OCI-LY3 (cell line): Measurements from ENCODE around the gene ANP32A.

Experiments
- H2AFZ ChIP-seq: fragments of 200-600, 300-600 bp; shearing (Covaris generic); 2 replicates; pipeline ENCODE4 v1.6.0; 2014; ENCODE audit warnings: antibody characterized with exemption, low read depth, low read length
- H3K27ac ChIP-seq: fragments of 200-600, 300-600 bp; sonication (generic); 2 replicates; pipeline ENCODE4 v1.5.1; 2014; ENCODE audit warnings: mild to moderate bottlenecking, low read length, moderate library complexity, mixed read lengths
- H3K27me3 ChIP-seq: fragments of 200-600, 300-600 bp; sonication (generic); 2 replicates; pipeline ENCODE4 v1.6.1; 2014; ENCODE audit warnings: low read depth, low read length, mixed read lengths
- H3K36me3 ChIP-seq: fragments of 200-600, 300-600 bp; sonication (generic); replicated peaks from 2 replicates; pipeline ENCODE3; 2014; ENCODE audit warnings: low read depth, low read length, mixed read lengths
- H3K4me1 ChIP-seq: fragments of 300-600, 200-600 bp; sonication (generic); 2 replicates; pipeline ENCODE4 v1.6.1; 2014; ENCODE audit warnings: low read length, mixed read lengths
- H3K4me2 ChIP-seq: fragments of 200-600, 300-600 bp; sonication (generic); 2 replicates; pipeline ENCODE4 v1.6.1; 2014; ENCODE audit warnings: low read length, mixed read lengths
- H3K4me3 ChIP-seq: fragments of 300-600, 200-600 bp; sonication (generic); 2 replicates; pipeline ENCODE4 v1.5.1; 2014; ENCODE audit warnings: antibody characterized with exemption, mild to moderate bottlenecking, low read length, moderate library complexity
- H3K79me2 ChIP-seq: fragments of 300-600, 200-600 bp; shearing (Covaris generic); 2 replicates; pipeline ENCODE4 v1.6.1; 2014; ENCODE audit warnings: mild to moderate bottlenecking, low read length, mixed read lengths
- H3K9ac ChIP-seq: fragments of 300-600, 200-600 bp; shearing (Covaris generic); 2 replicates; pipeline ENCODE4 v1.6.0; 2014; ENCODE audit warnings: mild to moderate bottlenecking, low read length, moderate library complexity
- H3K9me3 ChIP-seq: fragments of 200-600, 300-600 bp; shearing (Covaris generic); 2 replicates; pipeline ENCODE4 v1.6.1; 2014; ENCODE audit warnings: low read length, mixed read lengths; ENCODE audit not compliant: insufficient read depth
- H4K20me1 ChIP-seq: fragments of 200-600, 300-600 bp; sonication (generic); 2 replicates; pipeline ENCODE4 v1.6.1; 2016; ENCODE audit warnings: low read length, mixed read lengths; ENCODE audit not compliant: insufficient read depth
- EZH2phosphoT487 ChIP-seq: fragments of 200-600 bp; shearing (Covaris generic); IDR thresholded peaks from 2 replicates; pipeline ENCODE4 v1.6.1; 2018; ENCODE audit warnings: antibody characterized with exemption, mixed run types, low read depth
- TF ChIP-seq, protein P1 (sequence below): fragments of 200-600, 300-600 bp; sonication (generic); IDR thresholded peaks from 2 replicates; pipeline ENCODE4 v1.5.1; 2014; ENCODE audit warnings: antibody characterized with exemption, low read length, low read depth

Gene ANP32A

GRCh38 chr15:68808770-68809169 lies 11.9 kb downstream of the ANP32A start:
- no peak overlapping the region for H3K27ac ChIP-seq

DNA sequence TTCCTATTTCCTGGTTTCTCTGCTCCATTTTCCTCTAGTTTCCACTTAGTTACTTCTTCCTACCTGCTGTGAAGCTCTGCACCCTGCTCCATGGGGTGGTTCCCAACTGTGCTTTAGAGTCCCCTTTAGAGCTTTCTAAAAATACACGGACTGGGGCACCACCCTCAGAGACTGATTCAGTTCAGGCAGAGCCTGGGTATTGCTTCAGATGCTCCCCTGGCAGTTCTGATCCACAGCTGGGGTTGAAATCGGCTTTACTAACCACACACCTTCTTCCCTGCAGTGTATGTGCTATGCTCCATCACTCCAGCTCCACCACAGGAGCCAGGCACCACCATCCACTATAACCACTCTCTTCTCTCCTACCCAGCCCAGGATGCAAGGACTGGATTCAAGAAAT lies 12.6 kb downstream of the ANP32A start:
- no peak overlapping the region for H3K9ac ChIP-seq
- H3K27me3 ChIP-seq, result no peaks in the 10 kb centered on the region
- no peak overlapping the region for H2AFZ ChIP-seq
- no peaks in the 10 kb centered on the region for H3K4me1 ChIP-seq
- no peak overlapping the region for H3K27ac ChIP-seq
- H3K9me3 ChIP-seq, result no peaks in the 10 kb centered on the region
- no peak overlapping the region for H3K4me2 ChIP-seq
- peaks cover 68% of the 10 kb centered on the region for H3K36me3 ChIP-seq
- no peak overlapping the region for H3K4me3 ChIP-seq
- H4K20me1 ChIP-seq, result peaks cover 99% of the 10 kb centered on the region
- H3K79me2 ChIP-seq, result peaks cover 100% of the 10 kb centered on the region
- TF ChIP-seq, protein P1, sequence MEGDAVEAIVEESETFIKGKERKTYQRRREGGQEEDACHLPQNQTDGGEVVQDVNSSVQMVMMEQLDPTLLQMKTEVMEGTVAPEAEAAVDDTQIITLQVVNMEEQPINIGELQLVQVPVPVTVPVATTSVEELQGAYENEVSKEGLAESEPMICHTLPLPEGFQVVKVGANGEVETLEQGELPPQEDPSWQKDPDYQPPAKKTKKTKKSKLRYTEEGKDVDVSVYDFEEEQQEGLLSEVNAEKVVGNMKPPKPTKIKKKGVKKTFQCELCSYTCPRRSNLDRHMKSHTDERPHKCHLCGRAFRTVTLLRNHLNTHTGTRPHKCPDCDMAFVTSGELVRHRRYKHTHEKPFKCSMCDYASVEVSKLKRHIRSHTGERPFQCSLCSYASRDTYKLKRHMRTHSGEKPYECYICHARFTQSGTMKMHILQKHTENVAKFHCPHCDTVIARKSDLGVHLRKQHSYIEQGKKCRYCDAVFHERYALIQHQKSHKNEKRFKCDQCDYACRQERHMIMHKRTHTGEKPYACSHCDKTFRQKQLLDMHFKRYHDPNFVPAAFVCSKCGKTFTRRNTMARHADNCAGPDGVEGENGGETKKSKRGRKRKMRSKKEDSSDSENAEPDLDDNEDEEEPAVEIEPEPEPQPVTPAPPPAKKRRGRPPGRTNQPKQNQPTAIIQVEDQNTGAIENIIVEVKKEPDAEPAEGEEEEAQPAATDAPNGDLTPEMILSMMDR, result no peak
- no peak for TF ChIP-seq EZH2phosphoT487

More at GRCh38 chr15:68808770-68809169, 11.9 kb downstream of the ANP32A start:
- Histone ChIP-seq H3K36me3 (peaks cover 64% of the 10 kb centered on the region), H3K4me1 (no peaks in the 10 kb centered on the region), H4K20me1 (peaks cover 100% of the 10 kb centered on the region), H3K4me3 (no peak overlapping the region), H3K9ac (no peak overlapping the region), H3K27me3 (no peaks in the 10 kb centered on the region), H3K79me2 (peaks cover 100% of the 10 kb centered on the region), H2AFZ (no peak overlapping the region), H3K9me3 (no peaks in the 10 kb centered on the region), H3K4me2 (no peak overlapping the region)
- no peak for TF ChIP-seq EZH2phosphoT487
- TF ChIP-seq, protein P1, result no peak

GRCh38 chr15:68807249-68807648 lies 13.4 kb downstream of the ANP32A start:
- H3K4me3 ChIP-seq, result no peak overlapping the region
- H3K27ac ChIP-seq, result no peak overlapping the region
- H3K27me3 ChIP-seq, result no peaks in the 10 kb centered on the region
- H2AFZ ChIP-seq, result no peak overlapping the region
- no peak overlapping the region for H3K9ac ChIP-seq
- H3K4me2 ChIP-seq, result no peak overlapping the region
- H3K36me3 ChIP-seq, result peaks cover 66% of the 10 kb centered on the region
- H4K20me1 ChIP-seq, result peaks cover 99% of the 10 kb centered on the region
- H3K79me2 ChIP-seq, result peaks cover 100% of the 10 kb centered on the region
- no peaks in the 10 kb centered on the region for H3K9me3 ChIP-seq
- no peak for TF ChIP-seq EZH2phosphoT487
- TF ChIP-seq, protein P1, result no peak
- peaks cover 2% of the 10 kb centered on the region; the same call in 1 of the 2 replicates for H3K4me1 ChIP-seq

GRCh38 chr15:68806220-68807060 lies 14.3 kb downstream of the ANP32A start:
- Histone ChIP-seq H3K4me1 (peaks cover 10% of the 10 kb centered on the region), H3K27ac (no peak overlapping the region), H3K9ac (no peak overlapping the region), H3K27me3 (no peaks in the 10 kb centered on the region), H3K4me2 (no peak overlapping the region), H4K20me1 (peaks cover 99% of the 10 kb centered on the region), H2AFZ (no peak overlapping the region), H3K9me3 (no peaks in the 10 kb centered on the region), H3K4me3 (no peak overlapping the region), H3K36me3 (peaks cover 62% of the 10 kb centered on the region), H3K79me2 (peaks cover 100% of the 10 kb centered on the region)
- TF ChIP-seq, protein P1, result no peak
- no peak for TF ChIP-seq EZH2phosphoT487
